ENCODE results near the gene MYL11.

MYL11 gene

GRCh38 chr16:30381291-30382041, 6.9 kb downstream of the MYL11 start:
- H3K27ac ChIP-seq, result no peak overlapping the region
- TF ChIP-seq CTCF (conservative IDR thresholded peaks at IDR 0.05), result no peak

- no peak within 1 kb of the TSS for H3K27ac ChIP-seq
- TF ChIP-seq CTCF (conservative IDR thresholded peaks at IDR 0.05), result no peak
Observed at GRCh38 chr16:30382111-30382881, 7.7 kb downstream of the MYL11 start, which contains the start of gene SEPTIN1. TSS of gene SEPTIN1 (minus strand) at chr16:30382561. CDS start at chr16:30382542, 19 bp downstream.

- no peak overlapping the region for H3K27ac ChIP-seq
- TF ChIP-seq CTCF (conservative IDR thresholded peaks at IDR 0.05), result no peak
Observed at GRCh38 chr16:30383521-30383920, 8.9 kb downstream of the MYL11 start.

GRCh38 chr16:30394592-30395154, 20.1 kb downstream of the MYL11 start:
- no peak for TF ChIP-seq CTCF (conservative IDR thresholded peaks at IDR 0.05)

GRCh38 chr16:30395155-30395991, 20.8 kb downstream of the MYL11 start, which contains the start of gene ZNF48:
TSS of gene ZNF48 (plus strand) at chr16:30395420. CDS start at chr16:30395795, 375 bp downstream.
- TF ChIP-seq CTCF (conservative IDR thresholded peaks at IDR 0.05), result peak; percentile 70
- H3K27ac ChIP-seq, result peak within 1 kb of the TSS; percentile 77

More at GRCh38 chr16:30394592-30395154, 20.1 kb downstream of the MYL11 start:
- H3K27ac ChIP-seq, result peak overlapping the region; percentile 77

- H3K27ac ChIP-seq, result peak overlapping the region; percentile 77
Observed at GRCh38 chr16:30395992-30396585, 21.5 kb downstream of the MYL11 start.

GRCh38 chr16:30396627-30397026, 22.0 kb downstream of the MYL11 start:
- H3K27ac ChIP-seq, result peak overlapping the region; percentile 77

More at GRCh38 chr16:30395992-30396585, 21.5 kb downstream of the MYL11 start:
- no peak for TF ChIP-seq CTCF (conservative IDR thresholded peaks at IDR 0.05)

All from VCaP (cell line).